Lung (tissue), 12 donors: ENCODE results near the gene CACNA1D. TPM values are rescaled to one million over a fixed set of nuclear protein-coding genes. Genes with fewer than 3 reads are reported as not detected.

Experiments used
- ATAC-seq: fragments of 200-7000 bp; cut with Tn5 transposase; one replicate; pipeline ENCODE4 v1.9.1; 2020; ENCODE audit warnings: moderate number of reproducible peaks; ENCODE audit not compliant: insufficient read depth, low FRiP score
- DNase-seq, 3 donors: peaks; one replicate each; pipeline ENCODE4 v3.0.0-alpha.2; 2013 to 2017
- H3K27ac ChIP-seq, 2 donors: one replicate each; pipeline ENCODE4 v1.5.1; 2013; ENCODE audit warnings: mild to moderate bottlenecking in 2 of 2, moderate library complexity in 2 of 2, control low read depth in 1 of 2, inconsistent platforms in 1 of 2, low read depth in 1 of 2, low read length in 1 of 2
- H3K27me3 ChIP-seq, 3 donors: one replicate each; pipeline ENCODE4 v1.5.1; 2013; ENCODE audit warnings: low read length in 2 of 3; ENCODE audit not compliant: control insufficient read depth in 3 of 3, insufficient read depth in 3 of 3
- H3K36me3 ChIP-seq, 4 donors: one replicate each; pipeline ENCODE4 v1.5.1; 2013; ENCODE audit warnings: low read length in 4 of 4, mild to moderate bottlenecking in 1 of 4, moderate library complexity in 1 of 4; ENCODE audit not compliant: control insufficient read depth in 4 of 4, insufficient read depth in 4 of 4
- H3K4me1 ChIP-seq, 5 donors: one replicate each; pipeline ENCODE4 v1.5.1; 2013; ENCODE audit warnings: low read length in 5 of 5, mild to moderate bottlenecking in 2 of 5, moderate library complexity in 1 of 5; ENCODE audit not compliant: control insufficient read depth in 5 of 5, insufficient read depth in 5 of 5
- H3K4me3 ChIP-seq: one replicate; pipeline ENCODE4 v1.5.1; 2013; ENCODE audit warnings: mild to moderate bottlenecking, control low read depth, moderate library complexity
- H3K9ac ChIP-seq, 2 donors: one replicate each; pipeline ENCODE4 v1.5.1; 2013; ENCODE audit warnings: low read length in 2 of 2, control low read depth in 1 of 2; ENCODE audit not compliant: insufficient read depth in 1 of 2
- H3K9me3 ChIP-seq, 4 donors: one replicate each; pipeline ENCODE4 v1.5.1; 2013; ENCODE audit warnings: low read length in 3 of 4, mild to moderate bottlenecking in 1 of 4, moderate library complexity in 1 of 4; ENCODE audit not compliant: control insufficient read depth in 4 of 4, insufficient read depth in 3 of 4
- CTCF ChIP-seq: IDR thresholded peaks from 2 replicates; pipeline ENCODE4 v1.5.1; 2012; ENCODE audit warnings: mild to moderate bottlenecking; ENCODE audit errors: control extremely low read depth, extremely low read depth
- WGBS, 2 donors: extraction: QIAGEN DNeasy Blood & Tissue Kit; methylation state at CpG; one replicate each; pipeline ENCODE4 v1.1.7; 2013; 5-methylcytosine and 5-hydroxymethylcytosine counted together
- polyA plus RNA-seq, 2 donors: library from polyadenylated mRNA; stranded (reverse); fragments of 200-250 nt; gene quantifications; one replicate each; pipeline ENCODE4 v1.2.1, GENCODE V29; 2013
- total RNA-seq, 2 donors: library from RNA; depleted of rRNA in 1 of 2; stranded (reverse); fragments of >200 nt in 1 of 2; gene quantifications; one replicate each; pipeline ENCODE4 v1.2.1, GENCODE V29; 2014 to 2021
- donor health status: control.
- donor health status: control.
- donor health status: Bipolar disorder and iron deficiency.
- donor health status: healthy.
- donor health status: DM: yes; HTN: yes; CAD: no.

Gene CACNA1D
- total and polyA plus RNA-seq, 4 donors: 2.7 to 96.8 (median 23.1) TPM

DNA sequence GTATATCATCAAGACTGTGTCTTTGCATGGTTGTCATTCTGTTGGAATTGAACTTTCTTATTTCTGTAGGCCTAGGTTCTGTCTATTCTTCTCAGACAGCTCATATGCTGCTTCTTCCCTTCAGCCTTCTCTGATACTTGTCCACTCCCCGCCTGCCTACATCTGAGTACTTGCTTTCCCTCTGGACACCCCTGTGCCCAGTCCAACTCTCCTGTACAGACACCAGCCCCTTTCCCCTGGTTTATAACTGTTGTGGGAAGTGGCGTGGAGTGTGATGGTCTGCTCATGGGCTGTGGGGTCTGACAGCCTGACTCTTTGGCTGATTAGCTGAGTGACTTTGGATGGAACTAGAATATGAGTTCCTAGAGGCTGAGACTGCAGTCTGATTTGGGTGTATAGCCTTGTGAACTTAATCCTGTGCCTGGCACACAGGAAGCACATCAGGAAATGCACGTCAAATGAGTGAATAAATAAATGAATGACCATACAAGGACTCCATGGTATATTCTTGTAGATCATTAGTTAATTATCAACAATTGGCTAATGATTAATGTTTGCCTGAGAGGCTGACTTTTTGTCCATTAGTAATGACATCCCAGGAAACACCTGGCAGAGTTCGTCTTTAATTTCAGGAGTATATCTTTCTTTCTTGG is 11.8 kb downstream of the CACNA1D start:
- Histone ChIP-seq H3K9me3 (peaks cover 0 to under 1% (median 0%) of the 10 kb centered on the region in 4 donors), H3K9ac (no peak overlapping the region), H3K4me1 (peaks cover 0 to 18% (median 11%) of the 10 kb centered on the region in 5 donors), H3K27me3 (no peaks in the 10 kb centered on the region), H3K4me3 (no peak overlapping the region), H3K27ac (no peak overlapping the region), H3K36me3 (peaks cover 0 to 13% (median 5%) of the 10 kb centered on the region in 4 donors)
- no peak for ATAC-seq
- 65 to 78% methylated on average over 4 of the region's 4 CpGs for WGBS, 2 donors
- DNase-seq: no peak
- TF ChIP-seq CTCF: no peak

DNA sequence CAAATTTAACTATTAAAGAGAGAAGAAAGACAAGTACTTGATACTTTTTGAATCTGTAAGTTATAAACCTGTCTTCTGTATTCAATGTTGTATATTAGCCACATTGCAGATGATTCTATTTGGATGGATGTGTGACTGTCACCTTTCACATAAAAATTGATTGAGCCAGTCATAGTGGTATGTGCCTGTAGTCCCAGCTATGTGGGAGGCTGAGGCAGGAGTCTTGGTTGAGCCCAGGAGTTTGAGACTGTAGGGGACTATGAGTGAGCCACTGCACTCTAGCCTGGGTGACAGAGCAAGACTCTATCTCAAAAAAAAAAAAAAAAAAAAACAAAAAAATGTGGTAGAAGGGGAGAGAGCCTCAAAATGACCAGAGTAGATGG is 12.3 kb downstream of the CACNA1D start:
- no peak for ATAC-seq
- H3K27ac ChIP-seq: no peak overlapping the region

GRCh38 chr3:53509494-53509893 is 15.1 kb downstream of the CACNA1D start:
- peaks cover 0 to 12% (median 5%) of the 10 kb centered on the region in 5 donors for H3K4me1 ChIP-seq
- TF ChIP-seq CTCF: no peak
- H3K9ac ChIP-seq: no peak overlapping the region
- peaks cover 0 to 2% (median 0%) of the 10 kb centered on the region in 4 donors for H3K9me3 ChIP-seq
- H3K27ac ChIP-seq: no peak overlapping the region
- H3K27me3 ChIP-seq: no peaks in the 10 kb centered on the region
- 77 to 86% methylated on average over 9 of the region's 9 CpGs for WGBS, 2 donors
- ATAC-seq: no peak
- no peak overlapping the region for H3K4me3 ChIP-seq
- H3K36me3 ChIP-seq: peaks cover 0 to 13% (median 4%) of the 10 kb centered on the region in 4 donors
- DNase-seq: no peak

More for the DNA sequence above, 12.3 kb downstream of the CACNA1D start:
- no peak for TF ChIP-seq CTCF
- Histone ChIP-seq H3K4me1 (peaks cover 0 to 13% (median 6%) of the 10 kb centered on the region in 5 donors), H3K9me3 (peaks cover 0 to 2% (median 0%) of the 10 kb centered on the region in 4 donors), H3K9ac (no peak overlapping the region), H3K27me3 (no peaks in the 10 kb centered on the region), H3K36me3 (peaks cover 0 to 9% (median 4%) of the 10 kb centered on the region in 4 donors), H3K4me3 (no peak overlapping the region)
- no peak for DNase-seq

DNA sequence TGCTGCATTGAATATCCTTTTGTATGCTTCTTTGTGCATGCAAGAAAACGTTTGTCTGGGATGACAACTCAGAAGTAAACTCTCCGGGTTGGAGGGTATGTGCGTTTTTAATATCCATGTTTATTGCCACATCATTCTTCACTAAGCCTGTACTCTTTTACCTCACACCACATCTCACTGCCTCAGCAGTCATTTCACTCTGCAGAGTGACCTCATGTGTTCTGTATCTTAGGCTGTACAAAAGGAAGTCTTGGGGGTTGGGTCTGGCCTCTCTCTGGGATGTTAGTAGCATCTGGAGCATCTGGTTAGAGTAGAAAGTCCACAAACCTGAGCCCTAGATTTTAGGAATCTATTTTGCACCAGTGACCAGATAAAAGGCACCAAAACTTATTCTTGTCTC is 16.1 kb downstream of the CACNA1D start:
- H3K27me3 ChIP-seq: no peaks in the 10 kb centered on the region
- H3K27ac ChIP-seq: no peak overlapping the region
- no peak overlapping the region for H3K4me3 ChIP-seq
- TF ChIP-seq CTCF: no peak
- no peak overlapping the region for H3K9ac ChIP-seq
- peaks cover 0 to 12% (median 5%) of the 10 kb centered on the region in 5 donors for H3K4me1 ChIP-seq
- peaks cover 0 to 21% (median 6%) of the 10 kb centered on the region in 4 donors for H3K36me3 ChIP-seq
- WGBS, 2 donors: 61 to 72% methylated on average over 3 of the region's 3 CpGs
- H3K9me3 ChIP-seq: peaks cover 0 to 2% (median 0%) of the 10 kb centered on the region in 4 donors
- ATAC-seq (no peak), DNase-seq (peak in 2 of 3 donors; percentile 68 to 76)
